ENCODE results near the gene ANKUB1.

The ANKUB1 gene

GRCh38 chr3:149752788-149753136, 39.6 kb downstream of the ANKUB1 start:
- DNase-seq = no peak

DNA sequence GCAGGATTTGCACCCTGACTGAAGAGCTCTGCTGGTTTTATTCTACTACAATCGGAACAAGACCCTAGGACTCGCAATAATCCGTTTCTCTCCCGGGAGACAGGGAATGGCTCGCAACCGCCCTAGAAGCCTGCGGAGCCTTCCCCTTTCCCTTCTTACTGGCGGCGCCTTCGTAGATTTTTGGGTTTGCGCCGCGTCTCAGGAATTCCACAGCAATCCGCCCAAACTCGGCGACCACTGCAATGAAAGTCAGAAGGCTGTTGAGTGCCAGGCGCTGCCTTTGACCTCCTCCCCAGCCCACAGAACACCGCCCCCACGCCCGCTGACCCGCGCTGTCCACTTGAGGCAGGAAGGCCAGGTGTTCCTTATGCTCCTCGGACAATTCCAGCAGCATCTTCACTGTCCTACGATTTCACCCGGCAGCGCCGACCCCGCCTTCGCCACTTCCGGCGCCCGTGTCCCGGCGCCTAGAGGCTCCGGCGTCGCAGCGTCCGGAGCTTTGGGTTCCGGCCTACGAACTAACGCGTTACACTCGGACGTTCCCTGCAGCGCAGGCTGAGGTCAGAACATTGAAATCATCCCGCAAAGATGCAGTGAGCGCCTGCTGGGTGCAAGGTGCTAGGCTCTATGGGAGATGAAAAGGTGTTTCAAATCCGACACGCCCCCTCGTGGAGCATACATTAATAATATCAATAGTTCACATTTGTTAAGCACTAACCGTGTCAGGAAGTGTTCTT, 40.1 kb downstream of the ANKUB1 start, which contains the start of gene COMMD2:
TSS of gene COMMD2 (minus strand) at position 439 of the 737 bp plus-strand sequence. CDS start at position 394, 45 bp downstream.
- peak; percentile 93 for DNase-seq

GRCh38 chr3:149751551-149751950, 40.8 kb downstream of the ANKUB1 start:
- no peak for DNase-seq

DNA sequence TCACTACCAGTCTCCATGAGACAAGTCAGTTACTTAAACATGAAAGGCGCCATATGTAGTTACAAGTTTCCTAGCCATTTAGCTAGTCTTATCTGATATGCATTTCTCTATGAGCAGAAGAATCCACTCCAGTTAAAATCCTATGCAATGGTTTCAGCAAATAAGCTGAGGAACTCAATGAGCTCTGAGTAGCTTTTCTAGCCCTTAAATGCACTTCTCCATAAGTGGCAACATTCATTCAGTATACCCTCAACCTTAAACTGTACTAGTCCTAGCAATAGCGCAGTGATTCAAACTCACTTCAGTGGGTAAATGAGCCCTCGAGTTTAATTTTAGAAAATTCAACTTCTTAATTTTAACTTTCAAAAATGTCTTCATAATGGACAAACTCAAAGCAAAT, 47.7 kb downstream of the ANKUB1 start:
- no peak for DNase-seq

GRCh38 chr3:149744151-149744550, 48.2 kb downstream of the ANKUB1 start:
- no peak for DNase-seq

GRCh38 chr3:149739396-149739795, 53.0 kb downstream of the ANKUB1 start:
- no peak for DNase-seq

GRCh38 chr3:149738876-149739275, 53.5 kb downstream of the ANKUB1 start:
- no peak for DNase-seq

DNA sequence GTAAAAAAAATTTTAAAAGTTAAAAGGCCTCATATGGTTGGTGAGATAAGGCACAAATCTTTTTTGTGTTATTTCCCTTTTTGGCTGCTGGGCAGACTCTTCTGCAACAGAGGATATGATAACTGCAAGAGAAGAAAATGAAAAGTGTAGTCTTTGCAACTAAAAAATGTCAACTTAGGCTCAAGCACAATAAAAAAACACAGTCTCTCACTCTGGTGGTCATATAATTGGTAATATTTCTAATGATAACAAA, 55.5 kb downstream of the ANKUB1 start:
- no peak for DNase-seq

GRCh38 chr3:149736175-149736952, 56.0 kb downstream of the ANKUB1 start:
- no peak for DNase-seq

GRCh38 chr3:149732234-149732633, 60.1 kb downstream of the ANKUB1 start:
- DNase-seq = no peak

- DNase-seq = no peak
Measured at GRCh38 chr3:149727656-149728055, 64.7 kb downstream of the ANKUB1 start.

DNA sequence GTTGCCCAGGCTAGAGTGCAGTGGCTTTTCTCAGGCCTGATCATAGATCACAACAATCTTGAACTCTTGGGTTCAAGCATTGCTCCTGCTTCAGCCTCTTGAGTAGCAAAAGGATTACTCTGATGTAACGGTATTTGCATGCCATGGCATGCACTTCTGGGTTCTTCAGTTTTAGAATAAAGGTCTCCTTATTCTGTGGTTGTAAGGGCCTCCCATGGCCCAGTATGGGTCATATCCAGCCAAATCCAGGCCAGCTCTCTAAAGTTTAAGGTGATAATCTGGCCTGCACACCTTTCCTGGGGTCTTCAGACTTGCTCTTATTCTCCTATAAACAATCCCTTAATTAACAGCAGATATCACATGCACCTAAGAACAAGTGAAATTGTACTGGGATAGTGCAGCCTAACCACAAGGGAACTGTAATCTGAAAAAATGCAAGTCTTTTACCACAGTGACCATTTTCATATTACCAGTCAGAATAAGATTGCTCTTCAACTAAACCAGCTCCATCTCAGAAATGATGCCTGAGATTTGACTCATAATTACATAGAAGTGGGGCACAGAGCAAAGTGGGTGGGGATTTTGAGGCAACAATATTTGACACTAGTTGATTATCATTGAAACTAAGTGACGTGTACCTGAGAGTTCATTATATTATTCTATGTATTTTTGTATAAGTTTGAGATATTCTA, 65.5 kb downstream of the ANKUB1 start:
- DNase-seq = no peak

DNA sequence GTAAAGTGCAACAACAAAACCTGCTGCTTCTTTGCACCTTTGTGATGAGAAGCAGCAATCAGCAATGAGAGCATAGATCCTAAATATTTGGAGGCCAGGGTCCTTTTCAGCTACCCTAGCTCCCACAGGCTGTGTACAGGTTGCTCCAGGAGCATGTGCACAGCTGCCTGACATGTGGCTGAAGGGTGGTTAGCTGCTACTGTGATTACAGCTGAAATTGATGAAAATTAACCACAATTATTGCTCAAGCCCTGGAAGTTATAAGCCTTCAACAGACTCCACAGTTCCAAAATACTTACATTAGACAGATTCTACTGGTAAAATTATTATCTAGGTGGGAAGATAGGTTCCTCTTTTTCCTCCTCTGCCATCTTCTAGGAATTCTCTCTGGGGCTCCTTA, 68.6 kb downstream of the ANKUB1 start:
- DNase-seq = no peak

DNA sequence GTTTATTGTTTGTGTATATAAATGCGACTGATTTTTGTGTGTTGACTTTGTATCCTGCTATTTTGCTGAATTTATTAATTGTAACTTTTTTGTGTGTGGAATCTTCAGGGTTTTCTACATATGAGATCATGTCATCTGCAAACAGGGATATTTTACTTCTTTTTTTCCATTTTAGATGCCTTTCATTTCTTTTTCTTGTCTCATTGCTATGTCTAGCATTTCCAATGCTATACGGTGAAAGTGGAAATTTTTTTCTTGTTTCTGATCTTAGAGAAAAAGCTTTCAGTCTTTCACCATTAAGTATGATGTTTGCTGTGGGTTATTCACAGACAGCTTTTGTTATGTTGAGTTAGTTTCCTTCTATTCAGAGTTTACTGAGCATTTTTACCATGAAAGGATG, 71.4 kb downstream of the ANKUB1 start:
- no peak for DNase-seq

DNA sequence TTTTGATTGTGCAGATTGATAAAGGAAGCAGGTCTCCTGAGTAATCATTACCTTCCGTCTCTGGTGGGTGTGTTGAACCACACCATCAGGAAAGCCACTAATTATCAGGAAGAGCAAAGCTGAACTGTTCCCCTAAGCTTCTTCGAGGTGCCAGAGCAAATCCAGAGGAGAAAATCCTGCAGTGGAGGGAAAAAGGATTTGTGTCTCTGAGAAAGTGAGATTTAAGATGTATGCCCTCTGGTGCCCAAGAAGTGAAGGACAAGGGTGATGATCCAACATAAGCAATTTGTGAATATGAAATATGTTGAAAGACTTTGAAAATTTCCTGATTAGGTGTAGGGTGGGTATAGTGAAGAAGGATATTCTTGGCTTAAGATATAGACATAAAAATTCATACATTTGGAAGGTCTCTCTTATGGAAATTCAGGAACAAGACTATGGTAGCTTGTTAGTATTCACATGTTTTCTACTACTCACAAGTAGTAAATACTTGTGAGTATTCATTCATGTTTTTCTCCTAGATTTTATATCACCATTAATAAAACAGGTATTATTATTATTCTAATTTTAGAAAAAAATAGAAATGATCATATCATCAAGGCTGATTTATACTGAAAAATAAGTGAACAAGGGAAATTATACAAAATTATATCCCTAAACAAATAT, 74.8 kb downstream of the ANKUB1 start:
- peak; percentile 49 for DNase-seq

DNA sequence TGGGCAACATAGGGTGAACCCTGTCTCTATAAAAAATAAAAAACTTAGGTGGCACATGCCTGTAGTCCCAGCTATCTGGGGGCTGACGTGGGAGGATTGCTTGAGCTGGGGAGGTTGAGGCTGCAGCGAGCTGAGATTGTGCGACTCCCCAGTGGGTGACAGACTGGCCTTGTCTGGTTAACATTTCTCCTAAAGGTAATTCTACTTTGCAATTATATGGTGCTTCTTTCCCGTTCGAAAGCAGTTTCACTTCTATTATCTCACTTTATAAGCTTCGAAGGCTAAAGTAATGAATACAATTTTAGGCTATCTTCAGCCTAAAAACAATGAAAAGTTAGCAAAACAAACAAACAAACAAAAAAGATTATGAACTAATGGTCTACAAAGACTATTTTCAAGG, 75.4 kb downstream of the ANKUB1 start:
- no peak for DNase-seq

- DNase-seq = no peak
Measured at GRCh38 chr3:149715247-149715646, 77.1 kb downstream of the ANKUB1 start.

- no peak for DNase-seq
Measured at GRCh38 chr3:149713730-149714654, 78.4 kb downstream of the ANKUB1 start.

Data from NCI-H1105 (cell line).